AG20443 (cell line): ENCODE measurements around the gene SPTBN1.
A peak's percentile ranks its signal among the peaks of the same experiment; 100 is the strongest.

Experiments
- DNase-seq: peaks from one replicate; pipeline ENCODE4 v3.0.0; 2012; ENCODE audit warnings: low spot score, mixed read lengths

Gene SPTBN1

DNA sequence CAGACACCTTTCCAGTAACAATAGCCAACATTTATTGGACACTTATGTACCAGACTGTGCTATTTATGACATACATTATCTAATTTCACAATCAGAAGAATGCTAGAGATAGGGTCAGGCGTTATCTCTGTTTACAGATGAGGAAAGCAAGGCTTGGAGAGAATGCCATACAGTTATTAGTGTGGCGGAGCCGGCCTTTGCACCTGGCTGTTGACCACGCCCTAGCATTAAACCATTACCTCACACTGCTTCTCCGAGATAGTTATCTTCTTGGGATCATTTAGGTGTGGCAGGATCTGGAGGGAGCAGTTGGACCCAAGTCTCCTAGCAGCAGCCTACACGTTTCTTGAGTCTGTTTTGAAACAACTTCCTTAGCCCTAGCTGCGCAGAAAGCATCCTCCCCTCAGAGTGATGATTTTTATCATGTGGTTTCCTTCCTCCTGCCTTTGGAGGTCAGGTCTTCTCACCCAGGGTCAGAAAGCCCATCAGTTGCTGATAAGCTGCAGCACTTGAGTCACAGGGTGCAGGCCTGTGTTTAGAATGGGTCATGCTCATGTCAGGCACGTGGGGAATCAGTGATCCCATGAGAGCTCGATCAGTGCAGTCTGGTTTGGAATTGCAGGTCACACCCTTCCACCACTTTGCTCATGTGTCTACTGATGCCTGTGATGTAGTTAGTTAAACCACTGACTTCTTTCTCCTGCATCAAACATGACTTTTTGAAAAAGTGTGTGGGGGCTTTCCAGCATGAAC is 118.2 kb downstream of the SPTBN1 start:
- DNase-seq = peak; percentile 24

GRCh38 chr2:54574860-54575247 is 118.7 kb downstream of the SPTBN1 start:
- no peak for DNase-seq

DNA sequence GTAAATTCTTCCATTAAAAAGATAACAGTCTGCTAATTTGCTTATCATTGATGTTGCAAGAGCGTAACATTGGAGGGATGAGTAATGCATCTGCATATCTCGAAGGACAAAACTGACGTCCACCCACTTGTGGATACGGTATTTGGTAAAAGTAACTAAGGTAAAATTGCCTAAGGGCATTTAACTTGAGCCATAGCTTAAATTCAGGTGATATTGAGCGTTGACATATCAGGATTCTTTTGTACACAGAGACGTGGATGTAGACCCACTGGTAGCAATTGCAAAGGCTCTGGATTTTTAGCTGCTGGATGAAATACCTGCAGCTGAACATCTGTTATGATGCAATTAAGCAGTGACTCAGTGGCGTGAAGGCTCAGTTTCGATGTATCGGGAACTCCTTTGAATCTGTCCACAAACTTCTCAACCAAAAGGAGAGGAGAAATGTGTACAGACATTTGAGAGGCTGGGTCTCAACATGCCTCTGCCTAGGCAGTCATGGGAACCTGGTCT is 119.3 kb downstream of the SPTBN1 start:
- DNase-seq = no peak

- no peak for DNase-seq
Measured at GRCh38 chr2:54577035-54577434, 120.9 kb downstream of the SPTBN1 start.

GRCh38 chr2:54577944-54578647 is 122.0 kb downstream of the SPTBN1 start:
- no peak for DNase-seq

DNA sequence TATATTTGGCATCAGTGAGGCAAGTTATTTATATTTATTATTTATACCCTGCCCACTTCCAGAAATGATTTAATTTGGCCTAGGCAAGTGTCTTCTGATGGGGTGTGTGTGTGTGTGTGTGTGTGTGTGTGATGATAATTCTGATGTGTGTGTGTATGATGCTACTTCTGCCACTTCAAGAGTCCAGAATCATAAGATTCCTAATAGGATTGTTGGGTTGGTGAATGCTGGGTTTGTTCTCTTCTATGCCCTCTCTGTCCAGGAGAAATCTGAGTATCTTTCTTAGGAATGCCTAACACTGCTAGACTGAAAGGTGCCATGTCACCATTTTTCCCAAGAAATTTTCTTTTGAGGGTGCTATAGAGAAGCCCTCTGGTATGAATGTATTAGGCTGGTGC is 122.5 kb downstream of the SPTBN1 start:
- DNase-seq = no peak

DNA sequence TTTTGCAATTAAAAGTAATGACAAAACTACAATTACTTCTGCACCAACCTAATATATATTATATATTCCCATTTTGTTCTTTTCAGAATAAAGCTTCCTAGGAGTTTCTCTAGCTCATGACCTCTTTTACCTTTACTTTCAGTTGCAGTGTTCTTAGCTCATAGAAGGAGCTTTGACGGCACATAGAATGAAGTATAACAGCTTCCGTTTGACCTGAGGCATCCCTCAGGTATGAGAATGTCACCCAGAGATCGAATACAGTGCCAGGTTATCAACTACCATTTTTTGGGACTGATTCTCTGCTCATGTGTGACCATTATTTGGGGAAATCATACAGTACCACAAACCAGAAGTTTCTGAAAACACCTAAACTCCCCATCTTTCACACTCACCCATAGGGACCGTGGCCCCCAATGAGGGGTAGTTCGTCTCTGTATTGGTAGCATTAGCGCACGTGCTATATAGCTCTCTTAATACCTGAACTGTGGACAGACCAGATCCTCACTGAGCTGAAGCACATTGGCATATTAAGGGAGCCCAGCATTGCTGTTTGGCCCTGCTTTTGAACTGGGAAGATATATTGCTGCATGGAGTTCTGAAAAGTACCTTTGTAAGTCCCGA is 123.0 kb downstream of the SPTBN1 start:
- DNase-seq = no peak

DNA sequence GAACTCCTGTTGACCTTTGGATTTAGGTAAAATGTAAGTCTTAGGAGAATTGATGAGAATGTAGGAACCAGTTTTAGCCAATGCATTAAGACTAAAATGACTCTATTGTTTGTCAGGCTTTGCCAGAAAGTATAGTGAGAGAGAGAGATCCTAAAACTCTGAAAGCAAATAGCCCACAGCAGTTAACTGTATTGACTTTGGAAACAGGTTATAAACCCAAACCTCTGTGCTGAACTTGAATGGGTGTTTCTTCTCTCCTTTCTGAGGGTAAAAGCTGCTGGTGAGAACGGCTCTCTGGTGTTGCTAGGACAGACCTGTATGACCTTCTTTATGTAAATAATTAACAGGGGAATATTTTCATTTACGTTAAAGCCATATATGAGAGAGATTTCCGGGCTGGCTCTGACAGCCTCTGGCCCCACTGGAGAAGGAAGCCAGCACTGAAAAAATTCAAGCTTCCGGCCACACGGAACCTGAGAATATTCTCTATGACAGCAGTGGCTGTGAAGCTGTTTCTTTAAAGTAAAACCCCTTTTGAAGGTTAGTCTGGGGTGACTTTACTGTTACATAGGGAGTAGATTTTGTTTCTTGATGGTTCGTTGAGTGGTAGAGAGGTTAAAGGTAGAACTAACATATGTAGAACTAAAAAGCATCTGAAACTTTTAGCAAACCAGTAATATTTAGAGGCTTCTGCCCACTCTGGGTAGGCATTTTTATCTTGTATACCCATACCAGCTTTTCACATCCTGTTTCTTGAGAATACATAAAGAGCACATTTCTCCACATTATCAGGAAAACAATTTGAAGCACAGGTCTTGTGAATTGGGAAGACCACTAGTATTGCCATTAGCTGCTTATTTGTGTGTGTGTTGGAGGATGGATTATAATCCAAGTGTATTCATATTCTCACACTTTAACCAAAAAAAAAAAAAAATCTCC is 123.8 kb downstream of the SPTBN1 start:
- no peak for DNase-seq

GRCh38 chr2:54581326-54582039 is 125.4 kb downstream of the SPTBN1 start:
- no peak for DNase-seq

DNA sequence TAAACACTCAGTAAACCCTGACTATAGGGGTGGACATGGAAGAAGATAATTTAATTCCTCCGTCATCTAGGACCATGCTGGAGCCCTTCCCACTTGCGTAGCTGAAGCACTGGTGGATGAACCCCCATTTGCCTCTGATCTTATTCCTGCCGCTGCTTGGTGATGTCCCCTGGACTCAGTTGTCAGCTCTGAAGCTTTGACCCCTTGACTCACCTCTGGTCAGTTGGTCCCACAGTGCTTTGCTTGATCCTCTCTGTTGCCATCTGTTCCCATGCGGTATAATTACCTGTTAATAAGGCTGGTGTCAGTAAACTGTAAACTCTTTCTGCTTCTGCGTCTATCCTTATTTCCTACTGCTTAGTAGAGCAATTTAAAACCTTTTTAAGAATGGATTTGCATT is 126.9 kb downstream of the SPTBN1 start:
- DNase-seq = no peak

DNA sequence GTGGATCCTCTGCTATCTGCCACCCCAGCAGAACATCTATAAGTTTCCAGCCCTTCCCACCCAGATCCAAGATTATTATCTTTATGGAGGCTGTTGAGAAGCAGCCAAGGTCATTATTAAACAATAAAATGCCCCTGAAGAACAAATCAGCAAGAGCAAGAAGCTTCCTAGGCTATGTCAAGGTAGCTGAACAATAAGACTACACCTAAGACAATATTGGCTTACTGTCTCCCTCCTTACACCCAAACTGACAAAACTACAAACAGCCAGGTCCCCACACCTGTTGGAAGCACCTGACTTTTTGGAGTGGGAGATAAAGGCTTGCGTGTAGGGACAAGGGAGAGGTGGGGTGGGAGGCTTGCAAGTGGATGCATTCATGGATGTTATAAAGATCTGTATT is 128.5 kb downstream of the SPTBN1 start:
- no peak for DNase-seq

GRCh38 chr2:54585136-54585733 is 129.1 kb downstream of the SPTBN1 start:
- no peak for DNase-seq

DNA sequence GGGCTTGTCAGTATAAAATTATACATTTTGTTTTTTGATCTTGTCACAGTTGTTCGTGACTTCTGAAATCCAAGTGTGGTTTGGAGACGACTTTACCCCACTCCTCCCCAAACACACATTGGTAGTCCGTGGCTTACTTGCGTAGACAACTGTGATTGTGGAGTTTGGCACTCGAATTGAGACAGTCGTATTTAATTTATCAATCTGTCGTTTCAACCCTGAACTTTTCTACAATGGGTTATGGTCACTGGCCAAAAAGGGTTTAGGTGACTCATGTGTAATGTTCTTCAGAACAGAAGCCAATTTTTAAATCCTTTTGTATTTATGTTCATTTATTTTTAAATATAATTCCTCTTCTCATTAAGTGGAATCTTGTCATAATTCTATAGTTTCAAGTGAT is 129.9 kb downstream of the SPTBN1 start:
- DNase-seq = no peak

GRCh38 chr2:54586494-54586893 is 130.4 kb downstream of the SPTBN1 start:
- no peak for DNase-seq

DNA sequence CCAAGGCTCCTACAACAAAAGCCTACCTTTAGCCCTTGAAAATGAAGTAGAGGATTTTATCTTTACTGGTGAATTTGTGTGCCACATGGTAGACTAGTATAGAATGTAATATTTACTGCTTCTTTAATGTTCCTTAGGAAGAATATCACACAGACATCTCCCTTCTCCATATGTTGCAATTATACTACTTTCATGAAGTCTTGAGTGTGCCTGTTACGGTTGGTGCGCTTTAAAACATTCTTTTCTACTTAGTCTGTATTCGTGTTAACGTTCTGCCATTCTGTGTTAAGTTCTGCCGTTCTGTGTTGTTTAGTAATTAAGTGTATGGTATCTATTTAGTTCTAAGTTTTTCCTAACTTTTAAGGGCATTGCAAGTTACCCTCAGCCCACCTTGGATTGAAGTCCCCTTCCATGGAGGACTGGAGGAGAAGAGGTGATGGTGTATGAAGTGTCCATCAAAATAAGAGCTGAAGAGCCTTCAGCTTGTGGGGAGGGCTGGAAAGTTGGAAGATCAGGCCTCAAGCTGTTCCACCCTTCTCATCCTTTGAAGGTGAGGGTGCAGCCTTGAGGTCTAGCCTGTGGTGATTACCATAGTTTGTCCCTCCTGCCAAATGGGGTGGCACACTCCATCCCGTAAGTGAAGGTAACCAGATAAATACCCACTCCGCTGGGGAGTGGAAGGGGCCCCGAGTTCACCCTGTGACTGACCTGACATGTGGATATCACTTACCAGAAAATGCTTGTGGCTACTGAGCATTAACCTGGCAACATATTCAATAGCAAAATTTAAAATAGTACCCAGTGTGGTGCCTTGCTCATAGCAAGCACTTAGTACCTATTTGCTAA is 131.3 kb downstream of the SPTBN1 start:
- DNase-seq = no peak

GRCh38 chr2:54588244-54588899 is 132.2 kb downstream of the SPTBN1 start:
- DNase-seq = no peak

DNA sequence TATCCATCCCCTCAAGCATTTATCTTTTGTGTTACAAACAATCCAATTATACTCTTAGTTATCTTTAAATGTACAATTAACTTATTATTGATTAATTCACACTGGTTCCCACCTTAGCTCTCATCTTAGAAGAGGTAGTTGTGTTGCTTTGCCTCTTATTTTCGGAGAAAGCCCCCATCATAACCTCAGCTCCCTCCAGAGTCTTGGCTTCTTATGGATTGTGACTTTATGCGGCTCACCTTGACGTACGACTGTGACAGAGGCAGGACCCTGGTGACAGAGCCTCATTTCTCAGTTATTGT is 132.9 kb downstream of the SPTBN1 start:
- no peak for DNase-seq

DNA sequence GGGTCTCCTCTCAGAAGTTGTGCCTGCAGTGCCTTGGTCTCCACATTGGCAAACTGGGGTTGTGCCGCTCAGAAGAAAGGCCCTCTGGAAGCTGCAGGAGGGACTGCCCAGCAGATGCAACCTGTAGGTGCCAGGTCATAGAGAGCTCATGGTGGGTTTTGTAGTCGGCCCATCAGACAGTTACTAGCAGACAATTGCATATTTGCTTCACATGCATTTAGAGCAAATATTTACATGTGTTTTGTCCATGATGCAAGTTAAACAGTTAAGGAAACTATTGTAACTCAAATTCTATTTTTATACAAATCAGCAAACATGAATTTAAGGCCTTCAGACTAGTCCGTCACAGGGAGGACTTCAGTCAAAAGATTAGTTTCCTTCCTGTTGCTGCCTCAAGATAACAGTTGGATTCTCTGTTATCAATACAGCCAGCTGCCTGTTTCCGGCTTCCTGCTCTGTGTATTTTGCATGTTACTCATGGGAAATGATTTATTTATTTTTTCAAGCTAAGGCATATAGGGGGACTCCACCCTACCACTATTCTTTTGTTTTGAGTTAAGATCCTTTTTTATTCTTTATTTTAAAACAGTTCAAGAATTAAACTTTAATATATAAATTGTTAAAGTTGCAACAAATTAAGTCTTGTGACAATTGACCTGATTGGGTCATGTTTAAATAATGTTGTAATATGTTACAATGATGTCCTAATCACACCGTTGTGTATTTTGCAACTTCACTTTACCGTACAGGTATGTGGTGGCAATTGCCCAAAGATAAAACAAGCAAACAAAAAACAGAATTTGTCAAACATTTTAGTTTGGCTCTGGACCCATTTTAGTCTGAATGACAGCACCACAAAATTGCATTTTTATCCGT is 133.5 kb downstream of the SPTBN1 start:
- no peak for DNase-seq
